Measurements from ENCODE around the gene NDUFA6.

- TF ChIP-seq, protein P1, sequence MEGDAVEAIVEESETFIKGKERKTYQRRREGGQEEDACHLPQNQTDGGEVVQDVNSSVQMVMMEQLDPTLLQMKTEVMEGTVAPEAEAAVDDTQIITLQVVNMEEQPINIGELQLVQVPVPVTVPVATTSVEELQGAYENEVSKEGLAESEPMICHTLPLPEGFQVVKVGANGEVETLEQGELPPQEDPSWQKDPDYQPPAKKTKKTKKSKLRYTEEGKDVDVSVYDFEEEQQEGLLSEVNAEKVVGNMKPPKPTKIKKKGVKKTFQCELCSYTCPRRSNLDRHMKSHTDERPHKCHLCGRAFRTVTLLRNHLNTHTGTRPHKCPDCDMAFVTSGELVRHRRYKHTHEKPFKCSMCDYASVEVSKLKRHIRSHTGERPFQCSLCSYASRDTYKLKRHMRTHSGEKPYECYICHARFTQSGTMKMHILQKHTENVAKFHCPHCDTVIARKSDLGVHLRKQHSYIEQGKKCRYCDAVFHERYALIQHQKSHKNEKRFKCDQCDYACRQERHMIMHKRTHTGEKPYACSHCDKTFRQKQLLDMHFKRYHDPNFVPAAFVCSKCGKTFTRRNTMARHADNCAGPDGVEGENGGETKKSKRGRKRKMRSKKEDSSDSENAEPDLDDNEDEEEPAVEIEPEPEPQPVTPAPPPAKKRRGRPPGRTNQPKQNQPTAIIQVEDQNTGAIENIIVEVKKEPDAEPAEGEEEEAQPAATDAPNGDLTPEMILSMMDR (IDR thresholded peaks at IDR 0.05), result no peak
- TF ChIP-seq POLR2AphosphoS5 (IDR thresholded peaks at IDR 0.05; ENCODE audit: low read depth, low read length) (no peak), SIN3A (IDR thresholded peaks at IDR 0.05; ENCODE audit: borderline replicate concordance, insufficient read depth, low read depth, low read length) (no peak), REST (IDR thresholded peaks at IDR 0.05; ENCODE audit: insufficient read depth in 1 of 2, low read depth in 2 of 2, low read length in 1 of 2) (no peak)
Measured at GRCh38 chr22:42066937-42067336, 23.6 kb downstream of the NDUFA6 start.

Measured in Panc1 (cell line).